SU-DHL-6 (cell line): ENCODE results near the gene NDUFA6.
"Not testable (repeated sequence)": the region's sequence is repeated elsewhere in the genome, so short reads cannot be mapped to it uniquely, and the experiment has no call there.

Experiments used
- EZH2phosphoT487 ChIP-seq: fragments of 200-600 bp; sonication (generic), shearing (Covaris generic); conservative IDR thresholded peaks from 2 replicates; pipeline ENCODE4 v1.6.1; 2018; ENCODE audit warnings: mild to moderate bottlenecking, antibody characterized with exemption, low read length, moderate library complexity, mixed read lengths
- TF ChIP-seq, protein P1 (sequence below): fragments of 200-600 bp; sonication (generic); IDR thresholded peaks from one replicate; pipeline ENCODE4 v1.5.1; 2017; ENCODE audit warnings: antibody characterized with exemption, mild to moderate bottlenecking, low read length, moderate library complexity; ENCODE audit not compliant: insufficient read depth, poor library complexity, severe bottlenecking

DNA sequence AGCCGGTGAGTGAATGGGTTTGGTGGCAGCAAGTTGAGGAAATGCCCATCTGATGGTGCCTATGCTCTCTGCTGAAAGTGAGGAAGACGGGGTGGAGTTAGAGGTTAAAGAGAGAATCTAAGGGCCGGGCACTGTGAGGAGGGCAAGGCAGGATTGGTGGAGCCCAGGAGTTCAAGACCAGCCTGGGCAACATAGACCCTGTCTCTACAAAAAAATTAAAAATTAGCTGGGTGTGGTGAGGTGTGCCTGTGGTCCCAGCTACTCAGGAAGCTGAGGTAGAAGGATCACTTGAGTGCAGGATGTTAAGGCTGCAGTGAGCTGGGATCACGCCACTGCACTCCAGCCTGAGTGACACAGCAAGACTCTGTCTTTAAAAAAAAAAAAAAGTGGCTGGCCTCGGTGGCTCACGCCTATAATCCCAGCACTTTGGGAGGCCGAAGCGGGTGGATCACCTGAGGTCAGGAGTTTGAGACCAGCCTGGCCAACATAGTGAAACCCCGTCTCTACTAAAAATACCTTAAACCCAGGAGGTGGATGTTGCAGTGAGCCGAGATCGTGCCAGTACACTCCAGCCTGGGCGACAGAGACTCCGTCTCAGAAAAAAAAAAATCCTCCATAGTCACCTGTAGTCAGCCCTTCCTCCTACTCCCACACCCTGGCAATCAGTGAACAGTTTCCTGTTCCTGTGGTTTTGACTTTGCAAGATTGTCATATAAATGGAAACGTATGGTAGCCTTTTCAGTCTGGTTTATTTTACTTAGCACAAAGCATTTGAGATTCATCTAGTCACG, 29.9 kb upstream of the NDUFA6 start:
- TF ChIP-seq, protein P1, sequence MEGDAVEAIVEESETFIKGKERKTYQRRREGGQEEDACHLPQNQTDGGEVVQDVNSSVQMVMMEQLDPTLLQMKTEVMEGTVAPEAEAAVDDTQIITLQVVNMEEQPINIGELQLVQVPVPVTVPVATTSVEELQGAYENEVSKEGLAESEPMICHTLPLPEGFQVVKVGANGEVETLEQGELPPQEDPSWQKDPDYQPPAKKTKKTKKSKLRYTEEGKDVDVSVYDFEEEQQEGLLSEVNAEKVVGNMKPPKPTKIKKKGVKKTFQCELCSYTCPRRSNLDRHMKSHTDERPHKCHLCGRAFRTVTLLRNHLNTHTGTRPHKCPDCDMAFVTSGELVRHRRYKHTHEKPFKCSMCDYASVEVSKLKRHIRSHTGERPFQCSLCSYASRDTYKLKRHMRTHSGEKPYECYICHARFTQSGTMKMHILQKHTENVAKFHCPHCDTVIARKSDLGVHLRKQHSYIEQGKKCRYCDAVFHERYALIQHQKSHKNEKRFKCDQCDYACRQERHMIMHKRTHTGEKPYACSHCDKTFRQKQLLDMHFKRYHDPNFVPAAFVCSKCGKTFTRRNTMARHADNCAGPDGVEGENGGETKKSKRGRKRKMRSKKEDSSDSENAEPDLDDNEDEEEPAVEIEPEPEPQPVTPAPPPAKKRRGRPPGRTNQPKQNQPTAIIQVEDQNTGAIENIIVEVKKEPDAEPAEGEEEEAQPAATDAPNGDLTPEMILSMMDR = not testable (repeated sequence)
- not testable (repeated sequence) for TF ChIP-seq EZH2phosphoT487
